K562 (cell line): Measurements from ENCODE around the gene EPDR1. TPM values are rescaled to one million over a fixed set of nuclear protein-coding genes. Genes with fewer than 3 reads are reported as not detected.

Experiments used
- ATAC-seq: fragments of 200-7000 bp; cut with Tn5 transposase; 3 replicates; pipeline ENCODE4 v1.9.1; 2020; ENCODE audit warnings: moderate library complexity
- BruUV-seq: library from RNA; stranded (reverse); fragments of 400-500 nt; replicated peaks from 2 replicates; lab custom pipeline; 2021; lab: Mats Ljungman, UMichigan
- CTCF ChIA-PET: fragments of 300-600 bp; formaldehyde crosslinking; extraction: SDS; loops from one replicate; lab custom pipeline; 2021; ENCODE audit warnings: low intra/inter-chr PET ratio; lab: Yijun Ruan, JAX
- POLR2A ChIA-PET: fragments of 300-600, 350-650 bp; sonication (Branson Sonifier 250); formaldehyde crosslinking; extraction: SDS; loops from one replicate; lab custom pipeline; 2021; ENCODE audit warnings: antibody characterized with exemption, inconsistent platforms; lab: Yijun Ruan, JAX
- DNase-seq, 4 experiments: peaks; one replicate each; pipeline versions ENCODE4 v3.0.0 to v3.0.0-alpha.2; 2011 to 2018; ENCODE audit warnings: low spot score in 3 of 4, mixed read lengths in 3 of 4; ENCODE audit errors: extremely low read depth in 1 of 4
- FAIRE-seq: peaks from 2 replicates; lab custom pipeline; 2011; peaks lifted over from hg19 to GRCh38; lab: Jason Lieb, UNC
- H2AFZ ChIP-seq: 2 replicates; pipeline ENCODE4 v1.6.0; 2011; ENCODE audit warnings: low read depth, low read length, control low read depth, inconsistent platforms
- H3K27ac ChIP-seq: fragments of 200-600 bp; 3 replicates; pipeline ENCODE4 v1.8.0; 2011; ENCODE audit warnings: low read depth, mild to moderate bottlenecking, control low read depth, inconsistent platforms, low read length, moderate library complexity, mixed read lengths; ENCODE audit errors: extremely low read depth
- H3K27me3 ChIP-seq, 2 experiments: fragments of 300-600 bp in 1 of 2; 2 replicates in 1 of 2; 3 replicates in 1 of 2; pipeline versions ENCODE4 v1.6.0 to v1.8.0; 2011; ENCODE audit warnings: inconsistent platforms in 2 of 2, low read length in 2 of 2, mild to moderate bottlenecking in 1 of 2, mixed read lengths in 1 of 2, moderate library complexity in 1 of 2; ENCODE audit not compliant: control insufficient read depth in 2 of 2, insufficient read depth in 2 of 2
- H3K36me3 ChIP-seq: fragments of 300-600 bp; 3 replicates; pipeline ENCODE4 v1.8.0; 2011; ENCODE audit warnings: mild to moderate bottlenecking, low read length, inconsistent platforms; ENCODE audit not compliant: control insufficient read depth, insufficient read depth
- H3K4me1 ChIP-seq, 2 experiments: fragments of 200-600 bp in 1 of 2; replicated peaks in 1 of 2; 2 replicates in 1 of 2; 3 replicates in 1 of 2; pipeline versions ENCODE4 v1.5.1 to v1.8.0; 2011; ENCODE audit warnings: inconsistent platforms in 2 of 2, low read length in 2 of 2, mild to moderate bottlenecking in 1 of 2, mixed read lengths in 1 of 2, moderate library complexity in 1 of 2; ENCODE audit not compliant: control insufficient read depth in 2 of 2, insufficient read depth in 2 of 2
- H3K4me2 ChIP-seq: 2 replicates; pipeline ENCODE4 v1.6.1; 2011; ENCODE audit warnings: low read length, control low read depth, inconsistent platforms, mixed read lengths; ENCODE audit not compliant: insufficient read depth
- H3K4me3 ChIP-seq: fragments of 200-600 bp; sonication (generic), shearing (Covaris generic); 2 replicates; pipeline ENCODE4 v1.5.1; 2016; ENCODE audit warnings: control low read depth, inconsistent platforms
- H3K79me2 ChIP-seq: fragments of 200-600 bp; 3 replicates; pipeline ENCODE4 v1.8.0; 2011; ENCODE audit warnings: low read length, inconsistent platforms; ENCODE audit not compliant: control insufficient read depth, insufficient read depth
- H3K9ac ChIP-seq, 2 experiments: 2 replicates each; pipeline versions ENCODE4 v1.6.0 to v1.6.1; 2011; ENCODE audit warnings: low read depth in 2 of 2, low read length in 2 of 2, control low read depth in 1 of 2, inconsistent platforms in 1 of 2, mild to moderate bottlenecking in 1 of 2, mixed read lengths in 1 of 2; ENCODE audit not compliant: insufficient read depth in 1 of 2
- H3K9me1 ChIP-seq: one replicate; pipeline ENCODE4 v1.6.0; 2011; ENCODE audit warnings: inconsistent platforms, mild to moderate bottlenecking, low read length, moderate library complexity; ENCODE audit not compliant: control insufficient read depth, insufficient read depth
- H3K9me3 ChIP-seq: replicated peaks from 2 replicates; pipeline ENCODE4 v1.5.1; 2011; ENCODE audit warnings: low read depth, low read length, inconsistent platforms; ENCODE audit not compliant: control insufficient read depth, insufficient read depth
- H4K20me1 ChIP-seq: replicated peaks from 2 replicates; pipeline ENCODE4 v1.6.1; 2011; ENCODE audit warnings: low read length, inconsistent platforms, mixed read lengths; ENCODE audit not compliant: control insufficient read depth, insufficient read depth
- CREBBP ChIP-seq: IDR thresholded peaks from one replicate; pipeline ENCODE4 v1.6.1; 2012; ENCODE audit warnings: low read depth, mild to moderate bottlenecking, control low read depth, inconsistent platforms, low read length
- ELF1 ChIP-seq: fragments of 200-800 bp; sonication (Bioruptor generic); IDR thresholded peaks from 2 replicates; pipeline ENCODE4 v1.6.1; 2016; ENCODE audit warnings: missing genetic modification characterization, missing compliant biosample characterization
- KAT8 ChIP-seq: fragments of 450-650 bp; IDR thresholded peaks from 2 replicates; pipeline ENCODE4 v1.6.1; 2016; ENCODE audit warnings: low read depth, mild to moderate bottlenecking
- POLR3A ChIP-seq: IDR thresholded peaks from 2 replicates; pipeline ENCODE4 v1.6.1; 2011; ENCODE audit warnings: borderline replicate concordance, mild to moderate bottlenecking, moderate library complexity; ENCODE audit not compliant: insufficient read length, insufficient read depth; ENCODE audit errors: extremely low read depth
- RERE ChIP-seq: sonication (generic); formaldehyde crosslinking; IDR thresholded peaks from 2 replicates; pipeline ENCODE4 v1.8.0; 2023; ENCODE audit warnings: missing genetic modification reagents, mild to moderate bottlenecking, borderline replicate concordance
- SAP30 ChIP-seq: fragments of 200-600 bp; sonication (generic); IDR thresholded peaks from 2 replicates; pipeline ENCODE4 v1.6.1; 2012; ENCODE audit warnings: borderline replicate concordance, low read depth, mild to moderate bottlenecking, moderate library complexity, low read length, control low read depth, inconsistent platforms; ENCODE audit not compliant: insufficient read depth, poor library complexity, severe bottlenecking
- SOX6 ChIP-seq: fragments of 450-650 bp; IDR thresholded peaks from 2 replicates; pipeline ENCODE4 v1.6.1; 2014; ENCODE audit warnings: mild to moderate bottlenecking
- ZC3H4 ChIP-seq: sonication (generic); formaldehyde crosslinking; IDR thresholded peaks from 2 replicates; pipeline ENCODE4 v1.9.0; 2021; ENCODE audit warnings: missing genetic modification reagents, borderline replicate concordance
- ZNF165 ChIP-seq: fragments of 250-450 bp; sonication (Bioruptor Pico); IDR thresholded peaks from 2 replicates; pipeline ENCODE4 v1.4.0; 2020; ENCODE audit warnings: borderline replicate concordance
- WGBS: fragments of 100-300 bp; shearing (Covaris generic); methylation state at CpG from one replicate; pipeline ENCODE4 v1.1.6; 2016; ENCODE audit warnings: low coverage, mixed read lengths; ENCODE audit not compliant: insufficient coverage; ENCODE audit errors: missing lambda C conversion rate; 5-methylcytosine and 5-hydroxymethylcytosine counted together
- in situ Hi-C: fragments of 300-500 bp; cut with MboI; formaldehyde crosslinking; loops from 4 replicates; pipeline ENCODE4 v1.15.0; 2018; ENCODE audit warnings: inconsistent platforms, mixed read lengths
- intact Hi-C: fragments of 100-400 bp; cut with micrococcal nuclease; formaldehyde crosslinking; loops from 2 replicates; pipeline ENCODE4 v1.14.2; 2022
- polyA plus RNA-seq, 8 experiments: library from polyadenylated mRNA; depleted of rRNA in 4 of 8; stranded (reverse) in 5 of 8; unstranded in 3 of 8; fragments of >200 nt; fragmentation: Nextera tagmentation in 2 of 8; fragmentation: Illumina TruSeq in 1 of 8; extraction: Ambion mirVana in 2 of 8; extraction: Trizol in 1 of 8; gene quantifications; 2 replicates each; pipeline versions ENCODE4 v1.2.1 to v1.2.3, GENCODE V29; 2011 to 2014; ENCODE audit warnings: inconsistent platforms in 1 of 8, missing spikeins in 1 of 8
- total RNA-seq, 7 experiments: library from RNA; depleted of rRNA in 6 of 7; stranded (reverse); fragments of >200 nt in 6 of 7; fragmentation: Illumina TruSeq in 2 of 7; extraction: Trizol in 2 of 7; gene quantifications; 2 replicates each; pipeline versions ENCODE4 v1.2.1 to v1.2.3, GENCODE V29; 2011 to 2021; ENCODE audit warnings: low replicate concordance in 1 of 7

The EPDR1 gene
- total and polyA plus RNA-seq, 9 of the 15 experiments (the other 6 are each of a cell fraction or from before 2014, with no cell fraction given), result 0.01 to 0.11 TPM; not detected in 7

GRCh38 chr7:37928878-37929277 is 8.4 kb downstream of the EPDR1 start (continued):
- TF ChIP-seq ELF1 (tag) (no peak), CREBBP (no peak), ZC3H4 (CRISPR knock-in tag) (no peak), SOX6 (no peak)

GRCh38 chr7:37930226-37930948 is 9.9 kb downstream of the EPDR1 start:
- Histone ChIP-seq H3K4me3 (no peak overlapping the region), H3K79me2 (no peaks in the 10 kb centered on the region), H3K27me3 (no peaks in the 10 kb centered on the region), H3K9me3 (no peaks in the 10 kb centered on the region), H3K9ac (no peak overlapping the region), H4K20me1 (no peaks in the 10 kb centered on the region), H3K27ac (no peak overlapping the region), H3K4me1 (peaks cover 0 to 7% of the 10 kb centered on the region in 2 experiments; a peak in 3 of 5 replicates), H3K4me2 (no peak overlapping the region), H3K36me3 (no peaks in the 10 kb centered on the region), H3K9me1 (no peaks in the 10 kb centered on the region), H2AFZ (no peak overlapping the region)
- FAIRE-seq (no peak), ATAC-seq (no peak), DNase-seq (no peak)
- intact Hi-C loops, result no loop called here
- CTCF ChIA-PET, result no interaction called here
- no TSS peak for BruUV-seq
- POLR2A ChIA-PET, result no interaction called here
- in situ Hi-C loops, result no loop called here
- no peak for TF ChIP-seq RERE
- TF ChIP-seq KAT8, result no peak
- no peak for TF ChIP-seq POLR3A
- TF ChIP-seq ZNF165 (CRISPR knock-in tag), result no peak
- TF ChIP-seq SAP30, result no peak
- 46% methylated on average over 5 of the region's 5 CpGs for WGBS
